GM19452 (cell line): Measurements from ENCODE around the gene CIB4.

ENCODE experiments used
- ATAC-seq: cut with Tn5 transposase; IDR thresholded peaks from one replicate; pipeline ENCODE4 v1.9.1; 2021; ENCODE audit not compliant: unreplicated experiment

Gene CIB4

DNA sequence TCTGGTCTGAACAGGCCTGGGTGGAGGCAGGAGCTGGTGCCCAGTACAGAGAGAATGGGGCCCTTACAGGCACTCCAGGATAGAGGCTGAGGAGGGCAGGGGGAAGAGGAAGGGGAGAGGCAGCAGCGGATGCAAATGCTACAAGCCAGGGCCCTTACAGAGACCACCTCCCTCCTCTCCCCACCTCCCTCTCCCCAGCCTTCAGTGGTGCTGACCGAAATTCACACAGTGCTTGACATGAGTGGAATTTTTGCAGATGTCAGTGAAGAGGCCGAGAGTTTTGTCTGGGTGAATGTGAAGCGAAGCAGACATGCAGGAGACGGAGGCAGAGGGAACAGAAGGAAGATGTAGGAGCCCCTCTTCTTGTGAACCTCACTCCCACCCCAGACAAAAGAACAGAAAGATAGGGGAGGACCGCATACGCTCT is 31.9 kb downstream of the CIB4 start:
- ATAC-seq = no peak

DNA sequence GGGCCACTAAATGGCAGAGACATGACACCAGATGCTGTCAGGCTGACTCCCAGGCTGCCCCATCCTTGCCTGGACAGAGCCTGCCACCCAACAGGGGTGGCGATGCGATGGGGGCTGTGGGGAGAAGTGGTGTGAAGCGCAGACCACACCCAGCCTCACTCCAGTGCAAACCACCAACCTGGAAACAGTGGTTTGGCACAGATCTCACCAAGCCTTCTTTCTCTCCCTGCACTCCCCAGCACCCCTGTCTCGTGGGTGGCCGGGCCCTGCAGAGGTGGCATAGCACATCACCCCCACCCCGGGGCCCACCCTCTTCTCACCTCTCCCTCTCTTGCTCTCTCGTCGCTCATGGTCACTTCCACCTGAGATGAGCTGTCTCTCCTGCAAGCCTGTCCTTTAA is 32.6 kb downstream of the CIB4 start:
- ATAC-seq = no peak

DNA sequence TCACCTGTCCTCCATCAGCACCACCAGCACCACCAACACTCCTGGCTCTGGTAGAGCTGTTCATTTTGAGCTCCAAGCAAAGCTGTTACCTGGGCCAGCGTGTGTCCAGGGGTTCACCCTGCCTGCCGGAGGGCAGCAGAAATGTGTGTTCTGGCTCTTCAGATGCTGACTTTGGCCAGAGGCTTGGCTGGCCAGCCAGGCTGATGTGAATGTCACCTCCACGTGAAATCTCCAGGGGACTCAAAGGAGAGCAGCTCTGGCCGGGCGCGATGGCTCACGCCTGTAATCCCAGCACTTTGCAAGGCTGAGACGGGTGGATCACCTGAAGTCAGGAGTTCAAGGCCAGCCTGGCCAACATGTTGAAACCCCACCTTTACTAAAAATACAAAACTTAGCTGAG is 33.5 kb downstream of the CIB4 start:
- no peak for ATAC-seq

DNA sequence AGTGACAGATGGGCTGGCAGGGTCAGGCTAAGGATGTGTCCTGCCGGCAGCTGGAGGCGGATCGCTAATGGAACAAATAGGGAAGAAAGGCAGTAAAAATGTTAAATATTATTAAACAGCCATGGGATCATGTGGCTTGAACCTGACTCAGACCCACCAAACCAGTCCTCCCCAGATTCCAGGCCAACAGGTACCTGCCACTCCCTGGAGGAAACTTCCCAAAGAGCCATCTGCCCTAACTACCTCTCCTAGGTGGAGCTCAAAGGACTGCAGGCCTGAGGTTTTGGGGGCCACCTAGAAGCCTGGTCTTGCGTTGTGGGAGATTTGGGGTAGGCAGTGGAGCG is 34.3 kb downstream of the CIB4 start:
- no peak for ATAC-seq

DNA sequence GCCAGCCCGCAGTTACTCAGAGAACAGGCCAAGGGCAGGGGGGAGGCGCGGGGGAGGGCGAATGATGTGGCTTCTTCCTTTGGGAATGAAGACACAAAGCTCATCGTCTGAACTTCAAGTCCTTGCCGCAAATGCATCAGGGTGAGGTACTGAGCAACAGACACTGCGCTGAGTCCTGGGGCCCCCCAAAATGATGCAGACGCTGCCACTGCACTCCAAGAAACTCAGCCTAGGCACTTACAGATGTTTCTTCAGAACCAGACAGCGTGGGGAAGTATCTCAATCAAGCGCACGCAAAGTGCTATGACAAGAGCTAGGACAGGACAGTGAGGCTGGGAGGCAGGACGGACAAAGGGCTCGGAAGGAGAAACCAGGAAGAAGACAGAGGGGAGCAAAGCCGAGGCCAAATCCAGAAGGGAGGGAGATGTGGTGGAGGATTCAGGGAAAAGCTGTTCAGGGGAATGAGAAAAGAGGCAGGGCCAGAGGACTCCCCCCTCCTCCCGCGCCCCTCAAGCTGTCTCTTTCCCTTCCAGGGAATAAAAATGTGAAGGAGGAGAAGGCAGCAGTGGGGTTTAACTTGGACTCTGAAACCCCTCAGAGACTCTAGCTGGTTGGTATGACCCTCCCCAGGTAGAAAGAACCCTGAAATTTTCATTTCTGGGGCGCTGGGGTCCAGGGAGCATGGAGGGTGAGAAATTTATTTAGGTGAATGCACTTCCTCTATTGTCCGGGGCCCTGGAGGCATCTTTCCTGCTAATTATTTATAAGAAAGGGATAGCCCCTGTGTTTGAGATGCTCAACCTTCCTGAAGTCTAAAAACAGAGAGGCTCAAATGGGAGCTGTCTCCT is 34.9 kb downstream of the CIB4 start:
- ATAC-seq = no peak

DNA sequence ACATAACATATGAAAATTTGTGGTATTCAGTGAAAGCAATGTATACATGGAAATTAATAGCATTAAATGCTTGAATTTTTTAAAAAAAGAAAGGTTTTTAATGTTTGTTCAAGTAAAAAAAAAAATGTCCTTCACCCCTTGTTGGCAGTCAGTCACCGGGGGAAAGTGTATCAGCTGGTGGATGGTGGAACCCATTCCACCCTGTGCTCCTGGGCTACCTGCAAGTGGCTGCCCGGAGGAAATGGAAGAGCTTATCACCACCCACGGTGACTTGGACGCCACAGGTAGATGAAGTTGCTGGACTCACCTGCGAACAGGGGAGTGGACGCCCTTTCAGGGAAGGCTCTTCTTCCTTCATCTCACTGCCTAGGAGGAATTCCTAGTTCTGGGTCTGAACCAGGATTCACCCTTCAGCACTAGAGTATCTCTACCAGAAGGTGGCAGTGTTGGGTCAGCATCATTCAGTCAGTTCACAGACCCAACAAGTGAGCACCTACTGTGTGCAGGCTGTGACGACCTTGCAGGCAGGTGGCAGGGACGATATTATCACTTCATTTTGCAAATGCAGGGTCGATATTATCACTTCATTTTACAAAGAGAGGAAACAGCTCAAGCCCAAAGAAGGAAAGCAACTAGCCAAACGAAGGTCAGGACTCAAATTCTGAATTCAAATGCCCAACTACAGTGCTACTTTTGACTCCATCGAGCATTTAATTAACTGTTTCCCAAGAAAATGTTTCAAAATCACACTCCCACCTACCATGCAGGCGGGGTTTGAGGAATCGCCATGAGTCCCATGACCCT is 35.8 kb downstream of the CIB4 start:
- ATAC-seq = no peak

DNA sequence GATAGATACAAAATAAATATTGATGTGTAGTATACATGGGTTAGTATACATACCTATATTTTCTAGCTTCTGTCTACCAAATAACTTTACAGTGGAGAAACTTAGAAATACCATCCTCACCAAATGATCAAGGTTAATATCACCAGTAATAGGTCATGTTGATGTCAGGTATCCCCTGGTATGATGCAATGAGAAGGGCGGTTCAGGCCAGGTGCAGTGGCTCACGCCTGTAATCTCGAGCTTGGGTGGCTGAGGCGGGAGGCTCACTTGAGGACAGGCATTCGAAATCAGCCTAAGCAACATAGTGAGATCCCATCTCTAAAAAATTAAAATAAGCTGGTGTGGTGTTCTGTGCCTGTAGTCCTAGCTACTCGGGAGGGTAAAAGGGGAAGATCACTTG is 38.6 kb downstream of the CIB4 start:
- no peak for ATAC-seq

DNA sequence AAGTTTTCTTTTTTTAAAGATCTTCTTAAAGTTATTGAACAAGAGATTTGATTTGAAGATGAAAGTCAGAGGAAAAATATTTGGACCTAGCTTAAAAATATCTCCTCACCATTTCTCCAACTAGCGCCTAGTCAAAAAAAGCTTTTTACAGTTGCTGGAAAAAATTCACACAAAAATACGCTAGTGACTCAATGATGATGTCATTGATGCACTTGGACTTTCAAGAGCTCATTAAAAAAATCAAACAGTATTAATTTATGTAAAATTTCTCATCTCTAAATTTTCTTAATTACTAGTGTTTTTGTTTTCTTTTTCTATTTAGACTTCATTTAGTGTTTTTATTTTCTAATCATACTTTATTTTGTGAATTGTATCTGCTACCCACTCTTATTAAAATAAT is 41.8 kb downstream of the CIB4 start:
- no peak for ATAC-seq

DNA sequence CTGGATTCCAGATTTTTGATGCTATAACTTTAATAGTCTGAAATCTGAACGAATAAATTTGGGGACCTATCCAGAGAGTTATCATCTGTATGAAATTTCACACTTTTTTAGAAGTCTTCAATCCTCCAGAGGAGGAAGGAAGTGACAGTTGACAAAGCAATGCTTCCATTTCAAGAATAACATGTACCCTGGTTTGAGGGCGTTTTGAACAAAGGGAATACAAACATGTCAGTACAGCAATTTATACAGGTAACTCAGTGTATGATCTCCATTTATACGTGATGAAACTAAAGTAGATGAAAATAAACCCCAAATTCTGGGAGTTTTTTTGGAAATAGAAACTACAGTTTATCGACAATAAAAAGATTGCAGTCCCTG is 42.2 kb downstream of the CIB4 start:
- ATAC-seq = no peak

DNA sequence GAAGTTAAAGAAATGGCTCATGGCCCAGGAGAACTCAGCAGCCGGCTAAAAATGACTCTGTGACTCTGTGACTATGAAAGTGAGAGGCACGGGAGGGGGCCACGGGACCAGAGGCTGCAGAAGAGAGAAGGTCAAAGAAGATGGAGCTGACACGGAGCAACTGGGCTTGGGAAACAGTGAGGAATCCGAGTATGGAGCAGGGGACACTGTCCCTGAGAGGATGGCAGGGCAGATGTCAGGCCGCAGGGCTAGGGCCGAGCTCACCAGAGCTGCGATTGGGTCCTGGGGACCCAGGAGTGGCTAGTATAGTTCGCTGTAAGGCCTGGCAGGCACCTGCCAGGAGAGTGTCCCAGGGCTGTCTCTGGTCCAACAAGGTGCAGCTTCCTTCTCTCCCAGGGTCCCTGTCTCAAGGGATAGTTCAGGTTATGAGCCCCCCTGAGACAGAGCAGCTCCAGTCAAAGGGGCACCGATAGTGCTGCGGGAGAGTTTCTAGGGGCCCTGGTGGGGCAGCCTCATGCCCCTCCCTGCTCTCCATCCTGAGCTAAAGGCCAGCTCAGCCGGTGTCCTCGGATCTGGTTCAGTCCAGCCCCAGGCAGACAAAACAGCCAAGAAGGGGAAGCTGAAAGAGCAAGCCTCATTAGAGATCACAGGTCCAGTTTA is 42.7 kb downstream of the CIB4 start:
- ATAC-seq = no peak

DNA sequence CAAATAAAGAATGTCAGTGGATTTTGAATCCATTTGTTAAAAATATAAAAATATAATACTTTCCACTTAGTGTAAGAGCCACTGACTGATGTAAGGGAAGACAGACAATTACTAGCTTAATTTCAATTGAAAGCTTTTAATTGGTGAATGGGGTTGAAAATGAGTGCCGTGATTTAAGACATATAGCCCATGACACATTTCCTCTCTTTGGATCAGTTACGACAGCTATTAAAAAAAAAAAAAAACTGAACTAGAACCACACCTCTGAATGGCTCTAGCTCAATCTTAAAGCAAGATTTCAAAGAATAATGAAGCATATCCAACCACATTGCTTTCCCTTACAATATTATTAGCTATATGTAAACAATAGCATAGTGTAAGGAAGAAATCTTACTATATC is 44.0 kb downstream of the CIB4 start:
- no peak for ATAC-seq

DNA sequence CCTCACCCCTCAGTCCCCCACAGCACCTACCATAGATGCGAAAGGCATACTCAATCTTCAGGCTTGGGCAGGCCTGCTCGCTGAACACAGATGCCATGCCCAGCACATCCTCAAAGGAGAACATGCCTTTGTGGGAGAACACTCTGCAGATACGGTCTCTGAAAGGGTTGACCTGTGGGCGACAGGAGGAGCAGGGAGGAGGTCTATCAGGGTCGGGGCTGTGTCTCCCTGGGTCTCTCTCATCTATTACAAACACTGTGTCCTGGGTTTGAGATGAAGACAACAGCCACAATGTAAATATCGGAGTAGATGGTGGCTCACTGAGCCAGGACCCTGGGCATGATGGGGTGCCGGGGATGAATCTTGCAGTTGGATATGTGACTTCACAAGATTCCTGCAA is 46.0 kb downstream of the CIB4 start:
- ATAC-seq = no peak

DNA sequence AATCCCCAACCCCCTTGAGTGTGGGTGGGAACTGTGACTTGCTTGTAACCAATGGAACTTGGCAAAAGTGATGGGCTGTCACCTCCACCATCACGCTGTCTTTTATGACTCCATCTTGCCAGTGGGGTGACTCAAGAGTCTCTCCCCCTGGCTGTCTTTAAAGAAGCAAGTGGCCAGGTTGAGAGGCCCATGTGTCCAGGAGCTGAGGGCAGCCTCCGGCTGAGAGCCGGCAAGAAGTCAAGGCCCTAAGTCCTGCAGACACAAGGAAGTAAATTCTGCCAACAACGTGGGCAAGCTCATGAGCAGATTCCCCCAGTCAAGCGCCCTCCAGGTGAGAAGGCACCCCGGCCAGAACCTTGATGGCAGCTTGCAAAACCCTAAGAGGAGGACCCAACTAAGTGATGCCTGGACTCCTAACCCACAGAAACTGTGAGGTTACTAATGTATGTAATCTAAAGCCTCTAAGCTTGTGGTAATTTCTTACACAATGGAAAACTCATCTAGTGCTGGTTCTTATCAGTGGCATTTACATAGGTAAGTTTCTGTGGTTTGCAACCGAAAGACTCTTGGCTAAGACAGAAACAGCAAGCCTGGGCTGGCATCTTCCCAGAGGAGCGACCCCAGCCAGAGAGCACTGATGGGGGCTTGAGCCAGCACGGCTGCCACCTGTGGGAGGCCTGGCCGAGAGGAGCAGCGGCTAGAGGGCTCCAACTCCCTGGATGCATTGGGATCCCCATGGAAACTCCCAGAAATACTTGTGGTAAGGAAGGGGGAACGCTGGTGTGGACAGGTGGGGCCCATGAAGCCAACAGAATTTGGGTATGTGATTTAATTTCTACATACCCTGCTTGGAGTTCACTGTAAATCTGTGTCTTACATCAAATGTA is 49.3 kb downstream of the CIB4 start:
- ATAC-seq = no peak

DNA sequence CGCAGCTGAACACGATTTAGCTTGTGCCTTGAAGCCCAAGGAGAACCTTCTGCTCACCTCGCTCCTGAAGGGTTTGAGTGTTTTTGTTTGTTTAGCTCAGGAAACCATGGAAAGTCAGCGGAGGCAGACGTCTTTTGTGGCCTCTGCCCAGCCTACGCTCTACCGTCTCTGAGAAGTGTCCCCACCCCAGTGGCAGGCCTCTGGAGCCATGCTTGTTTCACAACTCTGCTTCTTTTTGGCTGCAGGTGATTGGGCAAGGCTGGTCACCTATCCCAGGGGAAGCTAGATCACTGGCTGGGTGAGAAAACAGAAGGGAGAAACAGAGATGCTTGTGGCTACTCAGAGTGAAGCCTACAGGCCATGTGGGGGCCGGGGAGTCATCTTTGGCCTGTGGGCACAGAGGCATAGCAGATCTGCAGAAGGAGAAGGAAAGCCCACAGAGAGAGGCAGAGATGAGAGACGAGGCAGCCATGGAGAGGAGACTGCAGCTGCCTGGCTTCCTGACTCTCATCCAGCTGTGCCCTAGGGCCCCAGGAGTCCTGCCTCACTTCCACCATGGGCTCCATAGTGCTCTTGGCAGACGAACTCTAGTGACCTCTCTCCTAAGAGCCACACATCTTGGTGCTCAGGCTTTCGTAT is 50.1 kb downstream of the CIB4 start:
- ATAC-seq = no peak

DNA sequence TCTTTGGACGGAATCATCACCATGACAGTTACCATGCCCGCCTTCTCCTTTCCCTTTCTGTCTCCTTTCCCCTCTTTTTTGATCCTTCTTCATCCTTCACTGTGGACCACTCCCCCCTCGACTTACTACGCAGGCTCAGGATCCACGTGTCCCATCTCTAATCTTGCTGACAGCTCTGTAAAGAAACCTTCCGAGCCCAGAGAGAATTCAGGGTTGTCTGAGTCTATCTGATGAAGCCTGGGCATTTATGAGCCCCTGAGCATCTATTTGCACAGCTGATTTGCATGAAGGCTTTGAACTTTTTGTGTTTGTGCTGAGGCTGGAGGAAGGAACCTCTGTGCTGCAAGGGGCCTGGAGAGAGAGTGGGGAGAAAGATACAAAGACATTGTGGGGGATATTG is 50.7 kb downstream of the CIB4 start:
- no peak for ATAC-seq

DNA sequence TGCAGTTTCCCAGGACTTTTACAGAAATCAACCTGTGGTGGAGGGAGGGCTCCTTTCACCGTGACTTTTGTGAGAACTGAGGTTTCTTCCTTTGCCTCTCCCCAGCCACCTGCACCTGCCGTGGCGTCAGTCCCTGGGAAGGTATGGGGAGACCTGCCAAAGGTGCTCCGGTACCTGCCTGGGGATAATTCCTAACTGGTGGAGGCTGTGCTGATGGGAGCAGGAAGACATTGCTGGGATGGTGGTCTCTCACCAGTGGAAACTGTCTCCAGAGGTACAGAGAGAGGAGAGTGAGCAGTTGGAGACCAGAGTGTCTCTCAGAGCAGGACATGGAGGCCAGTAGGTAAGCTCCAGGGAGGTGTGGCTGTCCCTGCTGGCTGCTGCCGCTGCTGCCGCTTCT is 52.6 kb downstream of the CIB4 start:
- no peak for ATAC-seq

DNA sequence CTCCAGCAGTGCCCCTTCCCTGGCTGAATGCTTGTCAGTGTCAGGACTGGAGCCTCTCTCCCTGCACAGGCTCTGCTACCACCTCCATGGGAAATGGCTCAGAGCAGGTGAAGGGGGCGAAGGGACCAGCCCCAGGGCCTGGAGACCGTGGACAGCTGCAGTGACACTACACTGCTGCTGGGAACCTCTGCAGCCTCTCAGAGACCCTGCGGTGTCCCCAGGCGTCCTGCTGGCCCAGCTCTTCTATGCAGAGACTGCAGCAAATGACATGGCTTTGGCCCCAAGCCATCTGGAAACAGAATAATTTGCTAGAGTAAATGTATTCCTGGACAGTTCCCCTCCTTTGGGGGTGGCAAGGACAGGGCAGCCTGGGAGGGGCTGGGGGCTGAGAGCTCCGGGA is 53.2 kb downstream of the CIB4 start:
- no peak for ATAC-seq

DNA sequence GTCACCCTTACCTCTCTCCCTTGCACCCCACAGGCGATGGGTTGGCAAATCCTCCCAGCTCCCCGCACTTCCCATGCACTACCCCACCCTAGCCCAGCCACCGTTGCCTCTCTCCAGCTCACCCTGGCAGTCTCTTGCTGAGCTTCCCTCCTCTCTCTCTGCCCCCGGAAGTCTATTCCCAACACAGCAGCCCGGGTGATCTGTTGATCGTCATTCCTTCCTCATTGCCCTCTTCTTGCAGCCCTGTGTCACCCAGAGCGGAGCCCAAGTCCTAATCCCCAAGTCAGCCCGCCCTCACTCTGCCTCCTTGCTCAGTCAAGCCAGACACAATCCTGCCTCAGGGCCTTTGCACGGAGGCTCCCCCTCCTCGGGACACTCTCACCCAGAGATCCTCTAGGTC is 55.2 kb downstream of the CIB4 start:
- no peak for ATAC-seq

DNA sequence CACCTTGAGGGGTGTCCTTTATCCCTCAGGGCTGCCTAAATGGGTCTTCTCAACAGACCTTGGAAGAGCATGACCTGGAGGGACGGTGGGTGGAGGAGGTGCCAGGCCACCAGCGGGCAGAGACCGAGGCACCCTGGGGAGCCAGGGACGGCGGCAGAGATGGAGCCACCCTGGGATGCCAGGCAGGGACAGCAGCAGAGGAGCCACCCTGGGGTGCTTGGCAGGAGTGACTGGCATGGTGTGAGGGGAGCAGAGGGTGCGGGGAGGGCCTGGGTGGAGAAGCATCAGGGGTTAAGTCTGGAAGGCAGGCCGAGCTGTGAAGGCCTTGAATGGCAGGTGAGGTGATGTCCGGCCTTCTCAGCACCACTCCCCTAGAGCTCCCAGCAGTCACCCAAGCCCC is 56.1 kb downstream of the CIB4 start:
- no peak for ATAC-seq

DNA sequence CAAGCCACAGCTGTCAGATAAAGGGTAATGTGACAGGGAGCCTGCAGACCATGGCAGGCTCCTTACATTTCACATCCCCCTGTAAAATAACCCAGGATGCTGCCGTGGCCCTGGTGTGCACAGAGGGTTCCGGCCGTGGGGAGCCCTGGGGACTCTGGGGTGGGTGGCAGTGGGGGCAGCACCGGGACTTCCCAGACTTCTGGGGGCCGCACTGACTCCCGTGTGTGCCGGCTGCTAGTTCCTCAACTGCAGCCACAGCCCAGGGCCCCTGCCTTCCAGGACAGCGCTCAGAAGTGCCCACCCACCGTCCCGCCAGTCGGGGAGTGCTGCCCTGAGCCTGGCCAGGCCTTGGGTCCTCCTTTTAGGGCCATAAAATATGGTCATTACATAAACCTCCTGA is 56.5 kb downstream of the CIB4 start:
- no peak for ATAC-seq

DNA sequence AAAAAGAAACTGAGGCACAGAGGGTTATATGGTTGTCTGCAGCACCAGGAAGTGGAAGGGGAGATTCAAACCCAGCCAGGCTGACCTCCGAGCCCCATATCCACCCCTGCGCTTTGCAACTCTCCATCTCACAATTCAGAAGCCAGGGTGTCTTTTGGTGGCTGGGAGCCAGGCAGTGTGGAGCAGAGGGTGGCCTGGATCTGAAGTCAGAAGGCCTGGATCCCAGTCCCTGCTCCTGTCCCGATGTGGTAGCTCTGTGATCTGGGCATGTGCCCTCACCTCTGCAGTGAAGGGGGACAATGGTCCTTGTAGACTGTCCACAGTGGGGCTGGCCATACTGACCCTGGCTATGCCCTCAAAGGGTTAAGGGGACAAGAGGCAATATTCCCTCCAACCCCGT is 57.0 kb downstream of the CIB4 start:
- ATAC-seq = no peak
